GM12865 (cell line): ENCODE results near the gene NPTN.
A peak's percentile ranks its signal among the peaks of the same experiment; 100 is the strongest.

Source experiments
- DNase-seq: peaks from one replicate; pipeline ENCODE4 v3.0.0; 2010; ENCODE audit warnings: low read depth
- H3K4me3 ChIP-seq: 2 replicates; pipeline ENCODE4 v1.5.1; 2011; ENCODE audit warnings: mild to moderate bottlenecking, low read depth, low read length, control low read depth
- CTCF ChIP-seq: IDR thresholded peaks from 2 replicates; pipeline ENCODE4 v1.5.1; 2011; ENCODE audit warnings: low read length, control low read depth, low read depth, inconsistent platforms; ENCODE audit not compliant: insufficient read depth; ENCODE audit errors: missing control alignments

NPTN gene

GRCh38 chr15:73633991-73634495, 854 bp upstream of the NPTN start:
- H3K4me3 ChIP-seq = peak overlapping the region; percentile 62
- no peak for DNase-seq
- no peak for TF ChIP-seq CTCF

GRCh38 chr15:73632670-73633058, 525 bp downstream of the NPTN start:
- no peak for TF ChIP-seq CTCF
- H3K4me3 ChIP-seq = peak overlapping the region; percentile 74
- DNase-seq = peak; percentile 31

GRCh38 chr15:73631915-73632669, 1.1 kb downstream of the NPTN start:
- TF ChIP-seq CTCF = no peak
- peak; percentile 22 for DNase-seq
- peak overlapping the region; percentile 74 for H3K4me3 ChIP-seq

GRCh38 chr15:73630921-73631362, 2.2 kb downstream of the NPTN start:
- peak; percentile 8 for DNase-seq
- H3K4me3 ChIP-seq = peak overlapping the region; percentile 74

GRCh38 chr15:73629798-73630429, 3.3 kb downstream of the NPTN start:
- H3K4me3 ChIP-seq = no peak overlapping the region
- TF ChIP-seq CTCF = no peak
- DNase-seq = peak; percentile 19

More at GRCh38 chr15:73630921-73631362, 2.2 kb downstream of the NPTN start:
- no peak for TF ChIP-seq CTCF

GRCh38 chr15:73628976-73629797, 4.0 kb downstream of the NPTN start:
- no peak for DNase-seq
- no peak for TF ChIP-seq CTCF
- H3K4me3 ChIP-seq = peak overlapping the region; percentile 8
